GM10847 (cell line): Measurements from ENCODE around the gene EEIG1.
A peak's percentile ranks its signal among the peaks of the same experiment; 100 is the strongest.

Experiments used
- POLR2A ChIP-seq: IDR thresholded peaks from 2 replicates; pipeline ENCODE4 v1.6.1; 2011; ENCODE audit not compliant: insufficient read length; ENCODE audit errors: extremely low read depth

The EEIG1 gene

DNA sequence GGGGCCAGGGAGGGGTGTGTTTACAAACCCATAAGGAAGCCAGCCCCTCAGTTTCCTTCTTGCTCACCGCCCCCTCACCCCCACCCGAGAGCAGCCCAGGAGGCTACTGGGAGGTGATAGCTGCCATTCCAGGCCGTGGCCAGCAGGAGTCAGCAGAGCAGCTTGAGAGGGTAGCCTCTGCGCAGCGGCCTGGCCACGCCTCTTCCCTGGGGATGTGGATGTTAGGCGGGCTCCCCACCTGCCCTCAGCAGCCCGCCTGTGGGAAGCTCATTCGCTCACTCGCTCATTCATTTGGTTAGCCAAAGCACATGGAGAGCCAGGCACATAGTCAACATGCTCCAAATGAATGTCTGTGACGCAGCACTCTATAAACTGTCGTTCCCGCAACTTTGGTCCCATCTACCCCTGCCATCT, 37.1 kb downstream of the EEIG1 start:
- no peak for TF ChIP-seq POLR2A

DNA sequence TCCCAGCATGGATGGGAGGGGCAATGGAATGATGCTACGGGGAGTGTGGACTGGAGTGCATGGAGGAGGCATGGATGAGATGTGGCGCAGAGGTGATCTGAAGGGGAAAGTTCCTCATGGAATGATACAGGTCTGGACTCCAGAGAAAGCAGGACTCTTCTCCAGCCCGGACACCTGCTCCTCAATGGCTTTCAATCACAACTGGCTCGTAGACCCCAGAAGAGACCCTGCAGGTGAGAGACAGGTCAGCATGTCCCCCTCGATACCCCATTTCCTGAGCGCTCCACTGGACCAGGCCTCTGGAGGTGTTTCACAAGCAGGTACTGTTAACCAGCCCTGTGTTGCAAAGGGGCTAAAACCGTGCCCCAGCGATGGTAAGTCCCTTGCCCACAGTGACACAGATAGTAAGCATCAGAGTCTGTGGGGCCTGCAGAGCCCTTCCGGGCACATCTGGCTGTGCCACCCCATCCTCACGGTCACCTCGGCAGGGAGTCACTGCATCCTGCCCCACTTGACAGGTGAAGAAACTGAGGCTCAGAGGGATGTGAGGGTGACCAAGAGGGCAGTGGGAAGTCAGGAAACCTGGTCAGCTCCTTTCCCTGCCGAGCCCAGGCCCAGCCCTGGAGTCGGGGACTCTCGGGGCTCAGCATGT, 37.7 kb downstream of the EEIG1 start:
- no peak for TF ChIP-seq POLR2A

DNA sequence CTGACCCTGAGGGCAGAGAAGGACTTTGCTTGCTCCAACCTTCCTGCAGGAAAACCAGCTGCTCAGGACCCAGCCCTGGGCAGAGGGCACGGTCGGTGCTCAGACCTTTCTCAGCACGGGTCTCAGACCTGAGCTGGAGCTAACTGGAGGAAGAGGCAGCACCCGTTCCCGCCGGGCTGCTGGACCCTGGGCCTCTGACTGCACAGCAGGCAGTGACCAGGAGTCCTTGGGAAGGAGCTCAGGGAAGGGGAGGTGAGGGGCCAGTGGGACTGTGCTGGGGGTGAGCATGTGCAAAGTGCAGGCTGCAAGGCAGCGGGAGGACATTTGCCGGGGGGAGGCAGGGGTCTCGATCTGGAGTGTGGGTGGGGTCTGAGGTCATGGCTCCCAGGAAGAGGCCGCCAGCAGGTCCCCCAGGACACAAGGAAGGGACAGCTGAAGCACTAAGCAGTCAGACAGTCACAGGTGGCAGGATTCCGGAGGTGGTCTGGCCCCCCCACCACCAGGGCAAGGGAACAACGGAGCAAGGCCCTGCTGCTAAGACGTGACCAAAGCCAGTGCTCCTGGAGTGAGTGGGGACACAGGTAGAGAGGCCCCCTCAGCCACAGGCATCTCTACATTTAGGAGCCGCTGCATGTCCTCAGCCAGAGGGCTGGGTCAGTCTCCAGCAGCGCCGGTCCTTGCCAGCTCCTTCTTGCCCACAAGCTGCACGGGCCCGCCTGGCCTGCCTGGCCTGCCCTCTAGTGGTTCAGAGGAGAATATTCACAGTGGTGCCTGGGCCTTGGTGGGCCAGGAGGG, 38.4 kb downstream of the EEIG1 start:
- no peak for TF ChIP-seq POLR2A

DNA sequence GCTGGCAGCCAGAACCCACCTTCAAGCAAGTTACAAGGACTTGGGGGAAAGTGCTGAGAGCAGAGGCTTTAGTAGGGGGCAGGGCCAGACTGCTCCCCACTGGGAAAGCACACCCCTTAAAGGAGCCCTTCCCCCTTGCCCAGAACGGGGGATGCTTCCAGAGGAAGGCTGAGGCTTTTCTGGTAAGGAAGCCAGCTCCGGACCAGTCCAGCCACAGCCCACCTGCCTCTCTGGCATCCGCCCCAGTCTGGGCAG, 38.9 kb downstream of the EEIG1 start:
- no peak for TF ChIP-seq POLR2A

DNA sequence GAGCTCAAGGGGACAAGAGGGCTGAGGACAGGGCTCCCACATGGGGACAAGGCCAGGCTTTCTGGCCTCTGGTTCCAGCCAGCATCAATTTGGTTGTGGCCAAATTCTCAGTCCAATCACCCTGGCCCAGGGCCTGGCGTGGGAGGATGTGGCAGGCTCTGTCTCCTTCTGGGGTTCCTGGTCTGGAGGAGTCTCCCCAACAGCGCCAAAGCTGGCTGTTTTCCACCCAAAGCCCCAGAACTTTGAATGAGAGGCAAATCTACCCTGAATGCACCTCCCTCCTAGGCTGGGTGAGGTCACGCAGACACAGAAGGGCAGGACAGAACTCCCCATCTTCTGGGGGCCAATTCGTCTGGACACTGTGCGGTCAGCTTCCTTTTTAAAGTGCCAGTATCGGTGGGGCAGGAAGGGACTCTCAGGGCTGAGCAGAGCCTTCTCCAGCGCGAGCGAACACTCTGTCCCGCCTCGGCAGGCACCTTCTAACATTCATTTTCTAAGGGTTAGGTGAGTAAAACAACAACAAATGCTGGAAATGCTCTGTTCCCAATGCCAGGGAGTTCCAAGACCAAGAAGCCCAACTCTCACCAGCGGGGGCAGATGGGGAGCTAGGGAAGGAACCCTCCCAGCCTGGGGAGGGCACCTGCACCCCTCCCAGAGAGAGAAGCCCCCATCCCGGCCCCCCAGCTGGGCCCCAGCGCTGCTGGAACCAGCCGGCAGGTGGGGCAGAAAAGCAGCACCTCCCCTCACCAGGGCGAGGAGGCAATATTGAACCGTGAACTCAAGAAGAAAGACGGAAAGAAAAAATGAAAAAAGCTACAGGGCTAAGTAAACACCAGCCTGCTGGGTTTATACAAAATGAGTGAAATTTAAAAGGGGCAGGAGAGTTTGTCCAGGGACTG, 39.5 kb downstream of the EEIG1 start:
- TF ChIP-seq POLR2A, result no peak

DNA sequence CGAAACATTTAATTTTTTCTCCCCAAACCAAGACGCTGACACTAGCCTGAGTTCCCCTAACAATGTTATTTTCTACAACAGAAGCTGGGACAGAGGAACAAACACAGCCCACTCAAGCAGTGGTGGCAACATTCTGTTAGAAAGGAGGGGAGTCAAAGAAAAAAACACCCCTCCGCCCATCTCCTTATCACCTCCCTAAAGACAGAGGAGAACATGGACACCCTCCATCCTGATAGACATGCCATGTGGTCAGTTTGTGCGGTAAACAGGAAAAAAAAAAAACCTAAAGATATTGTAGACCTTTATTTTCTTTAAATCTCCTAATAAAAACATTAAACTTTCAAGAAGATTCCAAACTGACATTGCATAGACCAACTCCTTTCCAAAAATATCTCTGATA, 40.2 kb downstream of the EEIG1 start:
- no peak for TF ChIP-seq POLR2A

DNA sequence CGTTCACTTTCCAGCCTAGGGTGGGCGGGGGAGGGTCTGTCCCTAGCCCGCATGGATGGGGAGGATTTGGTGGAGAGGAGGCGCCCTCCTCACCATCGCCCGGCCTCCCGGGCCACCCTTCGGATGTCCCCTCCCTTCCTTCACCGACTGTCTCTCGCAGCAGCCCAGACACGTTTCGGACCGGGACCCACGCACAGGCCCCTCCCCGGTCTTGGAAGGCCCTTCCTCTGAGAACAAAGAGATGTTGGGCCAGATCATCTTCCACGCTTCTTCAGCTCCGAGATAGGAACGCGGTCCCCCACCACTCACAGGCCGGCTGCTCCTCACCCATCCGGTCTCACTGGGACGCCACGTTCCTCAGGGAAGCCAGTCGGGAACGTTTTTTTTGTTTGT, 42.5 kb downstream of the EEIG1 start:
- TF ChIP-seq POLR2A, result no peak

DNA sequence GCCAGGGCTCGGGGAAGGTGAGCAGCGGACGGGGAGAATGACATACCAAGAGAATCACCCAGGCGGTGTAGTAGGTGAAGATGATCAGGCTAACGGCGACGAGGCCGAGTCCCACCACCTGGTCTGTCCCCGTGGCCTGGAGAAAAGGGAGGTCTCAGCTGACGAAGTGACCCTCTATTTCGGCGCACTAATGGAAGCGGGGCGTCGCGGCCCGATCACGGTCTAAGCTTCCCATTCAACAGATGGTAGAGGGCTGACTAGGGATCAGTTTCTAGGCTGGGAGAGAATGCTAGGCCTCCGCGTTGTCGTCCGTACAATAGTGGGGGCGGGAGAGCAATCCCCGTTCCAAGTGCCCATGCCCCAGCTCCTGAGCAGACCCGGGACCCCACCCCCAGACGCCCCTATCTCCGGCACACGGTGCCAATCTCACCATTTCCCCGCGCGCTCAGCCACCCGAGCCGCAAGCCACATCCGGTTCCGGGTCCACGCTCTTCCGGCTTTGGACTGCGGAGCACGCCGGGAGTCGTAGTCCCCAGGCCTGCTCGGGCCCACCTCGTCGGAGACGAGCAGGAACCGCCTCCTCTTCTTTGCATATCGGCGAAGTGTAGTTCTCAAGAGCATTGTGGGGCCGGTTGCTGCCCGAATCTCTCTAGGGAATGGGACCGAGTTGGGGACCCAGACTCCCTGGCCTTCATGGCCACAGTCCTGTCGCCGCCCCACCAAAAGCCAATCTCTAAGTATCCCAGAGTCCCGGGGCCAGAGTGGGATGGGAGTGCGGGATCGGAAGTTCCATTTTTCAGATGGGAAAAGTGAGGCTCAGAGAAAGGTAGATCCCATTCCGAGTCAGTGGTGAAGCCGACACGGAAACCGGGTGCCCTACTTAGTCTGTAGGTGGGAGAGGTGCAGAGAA, 43.1 kb downstream of the EEIG1 start, which contains the start of gene DPM2:
Gene DPM2, minus strand, starts transcription at position 467 of the 910 bp plus-strand sequence. Its CDS starts 34 bp downstream, at position 433.
- TF ChIP-seq POLR2A, result peak; percentile 76

DNA sequence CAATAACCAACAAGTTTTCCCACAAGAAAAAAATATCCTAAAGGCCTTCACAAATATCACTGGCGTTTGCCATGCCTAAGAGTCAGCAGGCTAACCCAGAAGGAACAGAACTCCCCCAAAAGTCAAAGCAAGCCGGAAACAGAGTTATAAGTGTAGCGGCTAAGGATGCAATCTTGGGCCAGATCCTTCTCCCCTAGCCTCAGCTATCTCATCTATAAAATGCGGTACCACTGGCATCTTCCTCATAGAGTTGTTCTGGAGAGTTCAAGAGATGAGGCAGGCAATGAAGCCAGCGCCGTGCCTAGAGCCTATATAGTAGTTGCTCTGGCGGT, 43.8 kb downstream of the EEIG1 start:
- TF ChIP-seq POLR2A, result no peak

DNA sequence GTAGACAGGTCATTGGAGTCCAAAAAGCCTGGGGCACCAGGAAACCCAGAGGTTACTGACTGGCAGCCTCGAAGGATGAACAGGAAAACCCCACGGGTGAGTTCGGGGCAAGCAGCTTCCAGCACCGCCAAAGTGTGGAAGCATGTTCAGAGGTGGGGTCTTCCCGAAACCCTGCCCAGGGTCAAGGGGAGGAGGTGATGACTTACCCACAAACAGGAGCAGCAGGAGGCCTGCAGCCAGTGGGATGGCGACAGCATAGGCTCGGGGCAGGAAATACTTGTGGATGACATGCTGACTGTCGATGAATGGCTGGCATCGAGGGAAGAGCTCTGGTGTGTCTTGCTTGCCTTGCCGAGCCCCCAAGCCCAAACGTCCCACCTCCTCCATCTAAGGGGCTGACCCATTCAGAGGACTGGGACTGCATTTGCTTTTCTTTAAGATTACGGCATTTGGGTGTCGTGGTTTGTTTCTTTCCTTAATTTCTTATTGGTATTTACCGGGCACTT, 44.4 kb downstream of the EEIG1 start:
- no peak for TF ChIP-seq POLR2A

DNA sequence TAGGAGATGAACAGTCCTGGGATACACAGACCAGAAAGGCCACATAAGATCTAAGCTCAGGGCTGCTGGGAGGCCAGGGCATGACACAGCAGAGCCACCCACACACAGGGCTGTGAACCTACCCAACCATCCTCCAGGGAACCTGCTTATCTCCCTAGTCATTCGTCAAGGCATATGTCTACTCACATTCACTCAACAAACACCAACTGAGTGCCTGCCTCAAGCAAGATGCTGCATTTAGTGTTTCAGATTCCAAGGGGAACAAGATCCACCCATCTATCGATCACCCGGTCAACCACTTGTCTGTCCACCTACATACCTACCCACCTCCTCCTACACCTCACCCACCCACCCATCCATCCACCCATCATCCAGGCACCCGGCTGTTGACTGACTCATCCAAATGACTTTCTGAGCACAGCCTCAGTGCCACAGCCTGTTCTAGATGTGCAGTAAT, 45.0 kb downstream of the EEIG1 start:
- no peak for TF ChIP-seq POLR2A

DNA sequence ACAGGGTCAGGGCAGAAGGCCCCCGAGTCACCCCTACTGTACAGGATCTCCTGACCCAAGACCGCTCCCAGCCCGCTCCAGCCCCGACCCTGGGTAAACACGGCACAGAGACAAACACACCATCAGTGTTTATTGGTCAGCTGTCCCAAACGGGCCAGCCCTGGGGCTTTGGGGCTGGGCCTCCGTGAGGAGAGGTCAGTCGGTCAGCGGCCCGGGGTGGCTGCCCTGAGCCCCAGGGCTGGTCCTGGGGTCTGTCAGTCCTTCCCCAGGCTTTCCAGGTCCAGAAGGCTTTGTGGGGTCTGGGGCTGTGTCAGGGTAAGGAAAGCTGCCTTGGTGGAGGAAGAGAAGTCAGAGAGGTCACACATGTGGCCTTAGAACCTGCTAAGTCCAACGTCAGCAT, 45.8 kb downstream of the EEIG1 start:
- no peak for TF ChIP-seq POLR2A

DNA sequence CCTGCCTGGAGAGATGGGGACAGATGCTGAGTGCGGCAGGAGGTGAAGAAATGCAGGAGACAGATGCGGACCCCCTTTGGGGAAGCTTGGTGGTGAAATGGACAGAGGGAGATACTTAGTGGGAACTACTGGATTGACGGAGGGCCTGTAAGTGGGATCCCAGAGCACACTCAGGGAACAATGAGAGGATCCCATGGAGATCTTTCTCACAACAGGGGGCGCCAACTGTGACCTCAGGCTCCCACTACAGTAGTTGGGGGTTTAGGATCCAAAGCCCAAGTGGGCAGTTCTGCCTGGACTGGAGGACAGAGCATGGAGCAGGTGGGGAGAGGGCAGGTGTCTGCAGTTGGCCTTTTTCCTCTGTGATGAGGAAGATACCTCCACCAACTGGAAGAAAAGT, 46.5 kb downstream of the EEIG1 start:
- no peak for TF ChIP-seq POLR2A

DNA sequence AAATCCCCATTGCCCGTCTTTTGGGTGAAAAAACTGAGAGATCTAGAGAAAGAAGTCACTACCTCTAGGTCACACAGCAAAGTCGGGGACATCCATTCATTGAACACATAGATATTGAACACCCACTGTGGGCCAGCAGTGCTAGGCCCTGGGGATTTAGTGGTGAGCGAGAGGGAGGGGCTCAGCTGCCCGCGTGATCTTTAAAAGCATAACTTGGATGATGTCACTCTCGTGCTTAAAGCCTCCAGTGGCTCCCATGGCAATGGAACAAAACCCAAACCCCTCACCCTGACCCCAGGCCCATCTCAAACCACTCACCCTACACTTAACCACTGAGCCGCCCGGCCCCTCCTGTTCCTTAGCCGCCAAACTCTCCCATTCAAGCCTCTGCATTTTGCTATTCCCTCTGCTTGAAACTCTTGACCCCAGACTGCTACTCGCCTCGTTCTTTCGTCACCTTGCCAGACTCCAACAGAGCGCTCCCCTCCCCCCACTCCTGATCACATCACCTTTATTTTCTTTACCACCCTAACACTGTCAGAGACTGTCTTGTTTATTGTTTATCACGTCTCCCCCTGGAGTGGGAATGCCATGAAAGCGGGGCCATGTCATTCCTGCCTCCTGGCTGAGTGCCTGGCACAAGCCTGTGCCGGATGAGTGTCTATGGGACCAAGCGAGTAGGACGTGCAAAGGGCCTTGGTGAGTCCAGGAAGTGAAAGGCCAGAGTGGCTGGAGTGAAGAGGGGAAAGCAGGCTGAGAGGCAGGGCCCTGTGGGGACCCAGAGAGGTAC, 49.5 kb downstream of the EEIG1 start:
- no peak for TF ChIP-seq POLR2A
